Heart left ventricle (tissue), 13 donors: ENCODE results near the gene RNF19B.

Experiments used
- POLR2A ChIP-seq, 2 donors: fragments of 450-650 bp; IDR thresholded peaks; one replicate each; pipeline ENCODE4 v1.6.1; 2017; ENCODE audit warnings: antibody characterized with exemption in 2 of 2, mild to moderate bottlenecking in 2 of 2, moderate library complexity in 2 of 2
- TF ChIP-seq, protein P1 (sequence below), 12 donors: fragments of 200-600 bp; sonication (generic) in 4 of 12; IDR thresholded peaks; one replicate each; pipeline versions ENCODE4 v1.5.0 to v1.8.0; 2018 to 2022; ENCODE audit warnings: antibody characterized with exemption in 12 of 12, mild to moderate bottlenecking in 5 of 12
- donor health status: ischemic (EF 13 %, LVEDD 7.1; RV severe dilation, severe dysfunction).
- donor health status: DM: no; HTN: yes; CAD: no.
- donor health status: DM: no; HTN: no; CAD: no.
- donor health status: ischemic (EF 25% LVEDD 6.9; RV normal size, moderate dysfunction).
- donor health status: ischemic (EF 25% LVEDD 5.7; RV mildly dilated, moderate dysfunction).
- donor health status: ischemic (EF 35%, LVEDD 5.7; RV mildly dilated, moderate dysfunction).
- donor health status: nonischemic (EF 11% LVEDD 7.7; RV severe dilation, severe dysfunction).
- donor health status: DM: yes; HTN: yes; CAD: no.
- donor health status: PGD.
- donor health status: ischemic (EF 29% LVEDD 5.4; RV normal size, mild dysfunction).
- donor health status: nonischemic (EF 23%, LVEDD 6.1; RV moderate dilation, normal function).

DNA sequence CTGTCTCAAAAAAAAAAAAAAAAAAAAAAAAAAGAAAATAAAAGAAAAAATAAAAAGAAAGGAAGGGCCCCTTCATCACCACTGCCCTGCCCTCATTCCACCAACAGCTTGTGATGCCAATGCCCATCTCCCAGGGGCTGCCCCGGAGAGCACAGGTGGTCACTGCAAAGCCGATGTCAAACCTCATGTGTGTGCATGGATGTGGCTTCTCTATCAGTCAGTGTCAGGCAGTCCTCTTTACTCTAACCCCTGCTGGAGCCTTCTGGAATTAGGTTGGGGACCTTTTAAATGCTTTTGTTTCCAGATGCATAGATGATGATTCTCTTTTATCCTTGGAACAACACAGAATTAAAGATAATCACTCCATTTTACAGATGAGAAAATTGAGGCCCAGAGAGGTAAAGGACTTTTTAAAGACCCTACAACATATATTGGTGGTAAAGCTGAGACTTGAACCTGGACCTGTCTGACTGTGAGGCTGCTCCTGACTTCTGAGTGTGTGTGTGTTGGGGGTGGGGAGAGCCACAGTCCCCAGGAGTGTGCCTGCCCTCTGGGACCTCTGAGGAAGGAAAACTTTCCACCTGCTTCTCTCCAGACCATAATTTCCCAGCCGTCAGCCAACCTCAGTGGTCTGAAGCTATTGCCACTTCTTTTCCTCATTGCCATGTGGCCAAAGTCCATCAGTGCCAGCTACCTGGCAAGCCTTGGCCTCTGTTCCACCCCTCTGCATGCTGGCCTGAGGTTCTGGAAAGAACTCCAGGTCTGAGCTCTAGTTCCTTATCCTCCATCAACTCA, 60.4 kb downstream of the RNF19B start:
- TF ChIP-seq, protein P1, sequence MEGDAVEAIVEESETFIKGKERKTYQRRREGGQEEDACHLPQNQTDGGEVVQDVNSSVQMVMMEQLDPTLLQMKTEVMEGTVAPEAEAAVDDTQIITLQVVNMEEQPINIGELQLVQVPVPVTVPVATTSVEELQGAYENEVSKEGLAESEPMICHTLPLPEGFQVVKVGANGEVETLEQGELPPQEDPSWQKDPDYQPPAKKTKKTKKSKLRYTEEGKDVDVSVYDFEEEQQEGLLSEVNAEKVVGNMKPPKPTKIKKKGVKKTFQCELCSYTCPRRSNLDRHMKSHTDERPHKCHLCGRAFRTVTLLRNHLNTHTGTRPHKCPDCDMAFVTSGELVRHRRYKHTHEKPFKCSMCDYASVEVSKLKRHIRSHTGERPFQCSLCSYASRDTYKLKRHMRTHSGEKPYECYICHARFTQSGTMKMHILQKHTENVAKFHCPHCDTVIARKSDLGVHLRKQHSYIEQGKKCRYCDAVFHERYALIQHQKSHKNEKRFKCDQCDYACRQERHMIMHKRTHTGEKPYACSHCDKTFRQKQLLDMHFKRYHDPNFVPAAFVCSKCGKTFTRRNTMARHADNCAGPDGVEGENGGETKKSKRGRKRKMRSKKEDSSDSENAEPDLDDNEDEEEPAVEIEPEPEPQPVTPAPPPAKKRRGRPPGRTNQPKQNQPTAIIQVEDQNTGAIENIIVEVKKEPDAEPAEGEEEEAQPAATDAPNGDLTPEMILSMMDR (IDR thresholded peaks at IDR 0.05), result no peak
- no peak for TF ChIP-seq POLR2A (IDR thresholded peaks at IDR 0.05)
